ENCODE results near the gene TNFSF18. TPM values are rescaled to one million over a fixed set of nuclear protein-coding genes. Genes with fewer than 3 reads are reported as not detected.
"Not testable (repeated sequence)": the region's sequence is repeated elsewhere in the genome, so short reads cannot be mapped to it uniquely, and the experiment has no call there.

The TNFSF18 gene, protein sequence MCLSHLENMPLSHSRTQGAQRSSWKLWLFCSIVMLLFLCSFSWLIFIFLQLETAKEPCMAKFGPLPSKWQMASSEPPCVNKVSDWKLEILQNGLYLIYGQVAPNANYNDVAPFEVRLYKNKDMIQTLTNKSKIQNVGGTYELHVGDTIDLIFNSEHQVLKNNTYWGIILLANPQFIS
- total RNA-seq: not detected

DNA sequence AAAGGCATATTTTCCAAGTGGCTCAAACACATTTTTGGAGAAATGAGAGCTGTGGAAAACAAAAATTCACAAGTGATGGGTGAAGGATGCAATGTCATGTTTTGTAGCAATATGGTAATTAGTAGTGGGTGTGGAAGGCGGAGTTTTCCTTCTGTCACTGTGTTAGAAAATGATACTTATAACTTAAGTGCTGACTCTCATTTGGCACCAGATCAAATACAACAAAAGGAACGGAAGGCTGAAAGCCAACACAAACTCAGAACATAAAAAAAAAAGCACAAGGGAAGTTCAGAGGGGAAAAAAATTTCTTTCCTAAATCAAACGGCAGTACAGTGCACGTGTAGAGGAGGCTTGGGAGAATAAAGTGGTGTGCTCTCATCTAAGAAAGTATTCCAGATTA, at the start of gene TNFSF18:
TNFSF18 (minus strand) TSS at position 77 of the 400 bp plus-strand sequence; CDS start at position 32, 45 bp downstream.
- no peak for DNase-seq
- Mint-ChIP-seq H3K4me1 (ENCODE audit: low read depth) (peaks cover 3% of the 10 kb centered on the region), H3K27ac (no peak within 1 kb of the TSS), H3K27me3 (no peaks in the 10 kb centered on the region), H3K9me3 (no peaks in the 10 kb centered on the region), H3K4me3 (no peak within 1 kb of the TSS), H3K36me3 (no peaks in the 10 kb centered on the region)
- intact Hi-C loops (cut with micrococcal nuclease): no loop called here
- CTCF ChIA-PET: interaction anchor here (0.7 kb wide), 1 partner anchor 239 kb away, joined by 5 read pairs; no protein-coding TSS in a partner anchor
- POLR2A ChIA-PET: no interaction called here

DNA sequence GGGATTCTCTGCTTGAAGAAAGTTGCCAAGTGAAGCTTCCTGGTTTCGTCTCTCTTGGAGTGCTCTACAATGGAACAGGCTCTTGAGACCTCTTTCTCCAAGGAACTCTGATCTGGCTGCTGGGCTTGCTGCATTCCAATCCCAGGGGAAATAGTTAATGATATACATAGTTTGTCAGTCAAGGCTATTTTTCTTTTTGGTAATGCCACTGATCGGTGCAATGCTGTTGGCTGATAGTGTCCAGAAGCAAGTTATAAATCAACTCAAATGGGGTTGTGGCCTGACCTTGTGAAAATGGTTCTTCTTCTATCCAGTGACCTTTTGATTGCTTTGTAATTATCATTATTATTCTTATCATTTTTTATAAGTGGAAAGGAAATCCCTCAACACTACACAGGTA, 48.4 kb upstream of the TNFSF18 start:
- H3K27ac Mint-ChIP-seq: no peak overlapping the region
- H3K36me3 Mint-ChIP-seq: no peaks in the 10 kb centered on the region
- intact Hi-C loops (cut with micrococcal nuclease): no loop called here
- H3K27me3 Mint-ChIP-seq: no peaks in the 10 kb centered on the region
- no peak overlapping the region for H3K4me3 Mint-ChIP-seq
- ChIA-PET CTCF (interaction anchor here (1.1 kb wide), 1 partner anchor 354 kb away, joined by 3 read pairs; no protein-coding TSS in a partner anchor), POLR2A (no interaction called here)
- H3K4me1 Mint-ChIP-seq (ENCODE audit: low read depth): no peaks in the 10 kb centered on the region
- H3K9me3 Mint-ChIP-seq: peaks cover 15% of the 10 kb centered on the region
- DNase-seq: no peak

DNA sequence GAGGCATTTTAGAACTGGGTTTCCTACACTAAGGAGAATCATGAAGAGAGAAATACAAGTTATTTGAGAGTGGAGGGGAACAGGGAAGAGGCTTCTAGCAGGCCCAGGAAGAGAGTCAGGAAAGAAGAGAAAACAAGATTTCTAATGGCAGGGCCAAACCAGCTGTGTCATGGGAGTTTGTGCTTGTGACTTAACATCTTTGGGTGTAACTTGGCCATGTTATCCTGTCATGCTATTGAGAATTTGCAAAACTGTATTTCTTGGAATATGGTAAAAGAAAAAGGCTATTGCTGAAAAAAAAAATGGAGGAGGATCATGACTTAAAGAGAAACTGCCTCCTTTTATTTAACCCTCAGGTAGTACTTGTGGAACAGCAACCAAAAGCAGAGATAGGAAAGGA, 47.4 kb upstream of the TNFSF18 start:
- POLR2A ChIA-PET: no interaction called here
- intact Hi-C loops (cut with micrococcal nuclease): no loop called here
- Mint-ChIP-seq H3K4me3 (no peak overlapping the region), H3K36me3 (no peaks in the 10 kb centered on the region), H3K27ac (no peak overlapping the region), H3K4me1 (ENCODE audit: low read depth) (no peaks in the 10 kb centered on the region), H3K27me3 (no peaks in the 10 kb centered on the region), H3K9me3 (peaks cover 8% of the 10 kb centered on the region)
- no peak for DNase-seq
- CTCF ChIA-PET: no interaction called here

DNA sequence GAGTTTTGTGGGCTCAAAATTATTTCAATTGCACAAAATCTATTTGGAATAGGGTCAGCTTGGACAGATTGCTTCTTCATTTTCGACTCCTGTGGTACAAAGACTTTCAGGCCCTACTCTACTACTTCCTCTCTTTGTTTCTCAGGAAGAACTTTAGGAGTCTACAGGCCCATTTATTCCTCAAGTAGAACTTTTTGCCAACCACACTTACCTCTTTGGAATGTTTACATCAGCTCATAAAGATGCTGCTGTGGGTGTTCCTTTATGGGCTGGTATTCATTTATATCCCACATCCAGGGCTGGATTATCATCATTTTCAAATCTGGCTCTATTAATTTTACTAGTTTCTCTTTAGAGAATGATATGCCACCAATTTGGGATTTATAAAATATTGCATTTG, 46.3 kb upstream of the TNFSF18 start:
- ChIA-PET CTCF (no interaction called here), POLR2A (no interaction called here)
- DNase-seq: no peak
- Mint-ChIP-seq H3K36me3 (no peaks in the 10 kb centered on the region), H3K9me3 (no peaks in the 10 kb centered on the region), H3K27ac (no peak overlapping the region), H3K4me1 (ENCODE audit: low read depth) (no peaks in the 10 kb centered on the region), H3K4me3 (no peak overlapping the region), H3K27me3 (no peaks in the 10 kb centered on the region)
- intact Hi-C loops (cut with micrococcal nuclease): no loop called here

DNA sequence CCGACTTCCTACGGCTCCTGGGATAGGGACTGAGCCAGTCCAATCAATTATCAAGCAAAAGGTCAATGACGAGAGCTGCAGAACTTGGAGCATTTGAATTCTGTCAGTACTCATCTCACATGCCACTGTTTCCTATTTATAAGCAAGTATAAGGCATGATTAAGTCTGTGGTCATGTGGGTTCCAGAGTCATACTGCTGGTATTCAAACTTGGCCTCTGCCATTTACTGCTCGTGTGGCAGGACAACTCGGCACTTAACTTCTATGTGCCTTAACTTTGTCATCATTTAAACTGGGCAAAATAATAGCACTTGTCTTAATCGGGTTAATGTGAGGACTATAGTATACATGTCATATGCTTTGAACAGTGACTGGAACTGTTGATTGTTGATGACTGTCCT, 44.9 kb upstream of the TNFSF18 start:
- Mint-ChIP-seq H3K9me3 (no peaks in the 10 kb centered on the region), H3K27me3 (no peaks in the 10 kb centered on the region), H3K36me3 (no peaks in the 10 kb centered on the region), H3K4me1 (ENCODE audit: low read depth) (no peaks in the 10 kb centered on the region), H3K27ac (no peak overlapping the region), H3K4me3 (no peak overlapping the region)
- ChIA-PET POLR2A (no interaction called here), CTCF (no interaction called here)
- no peak for DNase-seq
- intact Hi-C loops (cut with micrococcal nuclease): no loop called here

DNA sequence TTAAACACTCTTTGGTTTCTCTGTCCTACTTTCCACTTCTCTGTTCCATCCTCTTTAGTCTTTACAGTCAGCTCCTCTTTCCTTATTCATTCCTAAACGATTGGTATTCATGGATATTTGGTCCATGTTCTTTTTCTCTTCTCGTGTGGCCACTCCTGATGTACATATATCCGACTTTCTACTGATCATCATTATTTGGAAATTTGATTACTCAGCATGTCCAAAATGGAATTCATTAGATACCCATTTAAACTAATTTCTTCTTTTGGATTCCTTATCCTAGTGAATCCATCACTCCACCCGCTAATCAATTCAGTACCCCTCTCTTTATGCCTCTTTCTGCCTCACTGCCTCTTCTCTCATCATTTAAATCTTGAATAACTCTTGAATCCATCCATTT, 43.8 kb upstream of the TNFSF18 start:
- CTCF ChIA-PET: no interaction called here
- no peak for DNase-seq
- no peaks in the 10 kb centered on the region for H3K36me3 Mint-ChIP-seq
- no peaks in the 10 kb centered on the region for H3K27me3 Mint-ChIP-seq
- H3K4me1 Mint-ChIP-seq (ENCODE audit: low read depth): no peaks in the 10 kb centered on the region
- intact Hi-C loops (cut with micrococcal nuclease): no loop called here
- no peak overlapping the region for H3K27ac Mint-ChIP-seq
- no peaks in the 10 kb centered on the region for H3K9me3 Mint-ChIP-seq
- POLR2A ChIA-PET: no interaction called here
- no peak overlapping the region for H3K4me3 Mint-ChIP-seq

DNA sequence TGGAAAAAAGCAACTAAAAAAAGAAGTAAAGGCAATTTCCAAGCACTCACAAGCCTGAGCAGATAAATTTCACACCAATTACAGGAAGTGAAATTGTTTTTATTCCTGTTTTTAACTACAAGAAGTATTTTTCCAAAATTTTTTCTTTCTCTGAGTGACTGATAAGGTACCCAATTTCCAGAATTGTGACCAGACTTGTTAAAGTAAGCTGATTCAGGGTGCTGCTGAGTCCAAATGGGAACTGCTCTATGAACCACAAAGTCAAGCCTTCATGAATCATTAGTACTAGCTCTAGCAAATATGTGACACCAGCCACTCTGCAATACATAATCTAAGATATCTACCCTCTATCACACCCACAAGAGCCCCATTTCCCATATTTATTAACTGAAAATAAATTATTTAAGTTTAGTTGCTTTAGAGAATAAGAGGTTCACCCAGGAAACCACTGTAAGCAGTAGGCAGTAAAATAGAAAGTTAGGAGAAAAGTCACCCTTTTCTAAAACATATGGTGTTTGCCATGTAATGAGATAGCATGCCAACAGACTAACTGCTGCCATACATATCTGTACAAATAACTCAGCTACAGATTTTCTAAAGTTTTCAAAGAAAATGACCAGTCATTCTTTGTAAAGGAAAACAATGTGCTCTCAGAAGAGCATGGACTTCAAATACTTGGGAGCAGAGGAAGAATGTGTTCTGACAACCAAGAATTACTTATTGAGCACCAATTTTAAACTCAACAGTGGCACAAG, 43.1 kb upstream of the TNFSF18 start:
- Mint-ChIP-seq H3K9me3 (no peaks in the 10 kb centered on the region), H3K4me3 (no peak overlapping the region), H3K27ac (no peak overlapping the region), H3K4me1 (ENCODE audit: low read depth) (no peaks in the 10 kb centered on the region), H3K27me3 (no peaks in the 10 kb centered on the region), H3K36me3 (no peaks in the 10 kb centered on the region)
- ChIA-PET CTCF (no interaction called here), POLR2A (no interaction called here)
- intact Hi-C loops (cut with micrococcal nuclease): no loop called here
- DNase-seq: no peak

DNA sequence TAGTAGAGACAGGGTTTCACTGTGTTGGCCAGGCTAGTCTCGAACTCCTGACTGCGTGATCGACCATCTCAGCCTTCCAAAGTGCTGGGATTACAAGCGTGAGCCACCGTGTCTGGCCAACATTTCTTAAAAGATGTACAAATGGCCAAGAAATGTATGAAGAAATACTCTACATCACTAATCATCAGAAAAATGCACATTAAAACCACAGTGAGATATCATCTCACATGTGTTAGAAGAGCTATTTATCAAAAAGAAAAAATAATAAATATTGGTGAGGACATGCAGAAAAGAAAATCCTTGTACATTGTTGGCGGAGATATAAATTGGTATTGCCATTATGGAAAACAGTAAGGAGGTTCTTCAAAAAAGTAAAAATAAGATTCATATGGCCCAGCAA, 33.6 kb upstream of the TNFSF18 start:
- no peaks in the 10 kb centered on the region for H3K4me1 Mint-ChIP-seq (ENCODE audit: low read depth)
- no peak for DNase-seq
- intact Hi-C loops (cut with micrococcal nuclease): no loop called here
- no peak overlapping the region for H3K27ac Mint-ChIP-seq
- ChIA-PET POLR2A (no interaction called here), CTCF (no interaction called here)
- no peaks in the 10 kb centered on the region for H3K36me3 Mint-ChIP-seq
- H3K27me3 Mint-ChIP-seq: no peaks in the 10 kb centered on the region
- H3K9me3 Mint-ChIP-seq: no peaks in the 10 kb centered on the region
- H3K4me3 Mint-ChIP-seq: no peak overlapping the region

DNA sequence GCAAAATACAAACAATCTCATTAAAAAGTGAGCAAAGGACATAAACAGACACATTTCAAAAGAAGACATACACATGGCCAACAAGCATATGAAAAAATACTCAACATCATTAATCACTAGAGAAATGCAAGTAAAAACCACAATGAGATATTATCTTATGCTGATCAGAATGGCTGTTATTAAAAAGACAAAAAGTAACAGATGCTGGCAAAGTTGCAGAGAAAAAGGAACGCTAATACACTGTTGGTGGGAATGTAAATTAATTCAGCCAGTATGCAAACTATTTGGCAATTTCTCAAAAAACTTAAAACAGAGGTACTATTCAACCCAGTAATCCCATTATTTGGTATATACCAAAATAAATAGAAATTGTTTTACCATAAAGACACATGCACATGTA, 32.2 kb upstream of the TNFSF18 start:
- intact Hi-C loops (cut with micrococcal nuclease): no loop called here
- Mint-ChIP-seq H3K27me3 (no peaks in the 10 kb centered on the region), H3K4me1 (ENCODE audit: low read depth) (no peaks in the 10 kb centered on the region), H3K4me3 (no peak overlapping the region), H3K36me3 (no peaks in the 10 kb centered on the region), H3K27ac (no peak overlapping the region), H3K9me3 (no peaks in the 10 kb centered on the region)
- ChIA-PET CTCF (no interaction called here), POLR2A (no interaction called here)
- DNase-seq: no peak

DNA sequence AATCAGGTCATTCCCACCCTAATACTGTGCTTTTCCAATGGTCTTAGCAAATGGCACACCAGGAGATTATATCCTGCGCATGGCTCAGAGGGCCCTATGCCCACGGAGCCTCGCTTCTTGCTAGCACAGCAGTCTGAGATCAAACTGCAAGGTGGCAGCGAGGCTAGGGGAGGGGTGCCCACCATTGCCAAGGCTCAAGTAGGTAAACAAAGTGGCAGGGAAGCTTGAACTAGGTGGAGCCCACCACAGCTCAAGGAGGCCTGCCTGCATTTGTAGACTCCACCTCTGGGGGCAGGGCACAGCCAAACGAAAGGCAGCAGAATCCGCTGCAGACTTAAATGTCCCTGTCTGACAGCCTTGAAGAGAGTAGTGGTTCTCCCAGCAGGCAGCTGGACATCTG, 23.5 kb upstream of the TNFSF18 start:
- POLR2A ChIA-PET; DNase-seq; H3K4me3 Mint-ChIP-seq; H3K27ac Mint-ChIP-seq; H3K27me3 Mint-ChIP-seq; CTCF ChIA-PET; H3K4me1 Mint-ChIP-seq (ENCODE audit: low read depth); H3K36me3 Mint-ChIP-seq; H3K9me3 Mint-ChIP-seq; intact Hi-C loops (cut with micrococcal nuclease): not testable (repeated sequence)

DNA sequence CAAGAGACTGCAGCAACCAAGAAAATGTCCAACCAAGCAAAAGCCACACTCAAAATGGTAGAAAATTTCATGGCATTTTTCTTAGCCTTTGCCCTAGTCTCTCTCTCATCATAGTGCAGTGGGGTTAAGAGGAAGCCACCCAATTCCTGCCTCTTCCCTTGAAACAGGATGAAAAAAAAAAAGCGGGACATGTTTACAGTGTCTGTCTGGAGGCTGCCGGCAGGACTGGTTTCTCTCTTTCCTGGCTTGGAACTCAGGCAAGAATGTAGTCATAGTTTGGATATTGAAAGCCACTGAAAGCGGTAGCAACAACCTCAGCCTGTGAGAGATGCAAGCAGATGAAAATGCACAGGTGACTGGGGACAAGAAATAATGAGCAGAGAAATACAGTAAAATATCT, 13.3 kb upstream of the TNFSF18 start:
- Mint-ChIP-seq H3K4me1 (ENCODE audit: low read depth) (no peaks in the 10 kb centered on the region), H3K27ac (no peak overlapping the region), H3K36me3 (no peaks in the 10 kb centered on the region), H3K27me3 (no peaks in the 10 kb centered on the region), H3K9me3 (no peaks in the 10 kb centered on the region), H3K4me3 (no peak overlapping the region)
- DNase-seq: no peak
- ChIA-PET CTCF (no interaction called here), POLR2A (no interaction called here)
- intact Hi-C loops (cut with micrococcal nuclease): no loop called here

DNA sequence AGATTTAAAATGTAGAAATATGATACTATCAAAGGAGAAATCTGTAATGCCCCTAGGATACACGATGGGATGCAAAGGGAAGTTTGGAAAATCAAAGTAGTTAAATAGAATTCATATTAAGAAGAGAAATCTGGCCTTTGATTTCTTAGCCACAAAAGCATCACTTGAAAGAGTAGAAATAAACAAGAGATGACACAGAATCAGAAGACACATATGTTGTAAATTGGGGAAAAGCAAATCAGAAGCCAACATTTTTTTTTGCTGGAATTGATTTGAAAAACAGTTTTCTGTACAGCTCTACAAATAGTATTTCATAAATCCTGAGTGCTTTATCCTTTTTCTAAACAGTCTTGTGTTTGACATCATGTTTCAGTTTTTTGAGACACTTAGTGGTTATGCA, 12.4 kb upstream of the TNFSF18 start:
- Mint-ChIP-seq H3K9me3 (no peaks in the 10 kb centered on the region), H3K27me3 (no peaks in the 10 kb centered on the region), H3K4me1 (ENCODE audit: low read depth) (no peaks in the 10 kb centered on the region), H3K4me3 (no peak overlapping the region), H3K27ac (no peak overlapping the region), H3K36me3 (no peaks in the 10 kb centered on the region)
- no peak for DNase-seq
- ChIA-PET CTCF (no interaction called here), POLR2A (no interaction called here)
- intact Hi-C loops (cut with micrococcal nuclease): no loop called here

DNA sequence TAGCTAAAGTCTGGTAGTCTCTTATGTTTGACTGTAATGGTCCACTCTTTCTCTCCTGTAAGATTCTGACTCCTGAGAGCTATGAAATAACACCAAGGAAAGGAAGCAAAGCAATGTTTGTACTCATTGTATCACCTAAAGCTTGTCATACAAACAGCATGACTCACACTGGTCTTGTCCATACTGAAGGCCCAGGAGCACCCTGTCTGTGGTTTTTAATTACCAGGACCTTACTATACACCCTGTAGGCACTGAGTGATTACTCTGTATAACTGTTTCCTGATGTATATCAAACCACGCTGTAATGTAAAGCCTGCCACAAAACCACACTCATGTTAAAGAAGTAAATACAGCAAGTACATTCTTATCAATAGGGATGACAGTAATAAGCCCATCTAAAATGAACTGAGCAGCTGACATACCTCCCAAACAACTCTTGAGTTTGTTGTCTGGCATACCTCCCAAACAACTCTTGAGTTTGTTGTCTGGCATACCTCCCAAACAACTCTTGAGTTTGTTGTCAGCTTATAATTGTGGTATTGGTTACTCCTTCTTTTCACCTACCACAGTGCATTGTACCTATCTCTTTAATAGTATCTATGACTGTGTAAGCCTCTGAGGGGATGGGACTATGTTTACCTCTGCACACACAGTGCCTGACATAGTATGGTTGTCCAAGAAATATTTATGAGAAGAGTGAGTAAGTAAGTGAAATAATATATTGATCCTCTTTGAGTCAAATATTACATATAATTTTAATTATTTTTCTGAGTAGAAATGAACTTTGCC, 11.6 kb upstream of the TNFSF18 start:
- H3K27ac Mint-ChIP-seq: no peak overlapping the region
- POLR2A ChIA-PET: no interaction called here
- no peaks in the 10 kb centered on the region for H3K36me3 Mint-ChIP-seq
- DNase-seq: no peak
- no peaks in the 10 kb centered on the region for H3K9me3 Mint-ChIP-seq
- H3K27me3 Mint-ChIP-seq: no peaks in the 10 kb centered on the region
- CTCF ChIA-PET: no interaction called here
- intact Hi-C loops (cut with micrococcal nuclease): no loop called here
- no peaks in the 10 kb centered on the region for H3K4me1 Mint-ChIP-seq (ENCODE audit: low read depth)
- no peak overlapping the region for H3K4me3 Mint-ChIP-seq
